ENCODE measurements around the gene CNNM4. TPM values are rescaled to one million over a fixed set of nuclear protein-coding genes. Genes with fewer than 3 reads are reported as not detected.

CNNM4 gene
- polyA plus RNA-seq, 1 experiment: 4.7 TPM

DNA sequence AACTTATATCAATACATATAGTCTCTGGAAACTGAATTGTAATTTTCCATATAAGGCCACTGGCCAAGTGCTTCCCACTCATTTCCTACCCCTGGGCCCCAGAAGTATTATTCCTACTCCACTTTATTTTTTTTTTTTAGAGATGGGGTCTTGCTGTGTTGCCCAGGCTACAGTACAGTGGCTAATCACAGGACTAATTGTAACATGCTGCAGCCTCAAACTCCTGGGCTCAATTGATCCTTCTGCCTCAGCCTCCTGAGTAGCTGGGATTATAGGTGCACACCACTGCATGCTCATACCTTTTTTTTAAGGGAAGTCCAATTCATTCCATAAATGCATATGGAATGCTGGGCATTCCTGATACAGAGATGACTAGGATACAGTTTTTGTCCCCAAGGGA lies 6.4 kb upstream of the CNNM4 start:
- no peak for DNase-seq (ENCODE audit: low read depth, low spot score)
- H3K27ac ChIP-seq (ENCODE audit: low read depth, low read length): no peak overlapping the region
- no peaks in the 10 kb centered on the region for H3K9me3 ChIP-seq (ENCODE audit: control insufficient read depth, insufficient read depth, low read length)
- H3K4me3 ChIP-seq (ENCODE audit: low read depth, low read length): no peak overlapping the region
- ChIA-PET POLR2A (interaction anchor here (0.6 kb wide), 1 partner anchor 117 kb away, joined by 4 read pairs; no protein-coding TSS in a partner anchor), CTCF (no interaction called here)
- no peak for TF ChIP-seq CTCF (IDR thresholded peaks at IDR 0.05; ENCODE audit: low read depth, low read length)
- H3K27me3 ChIP-seq (ENCODE audit: control insufficient read depth, insufficient read depth, low read length): peaks cover 4% of the 10 kb centered on the region

DNA sequence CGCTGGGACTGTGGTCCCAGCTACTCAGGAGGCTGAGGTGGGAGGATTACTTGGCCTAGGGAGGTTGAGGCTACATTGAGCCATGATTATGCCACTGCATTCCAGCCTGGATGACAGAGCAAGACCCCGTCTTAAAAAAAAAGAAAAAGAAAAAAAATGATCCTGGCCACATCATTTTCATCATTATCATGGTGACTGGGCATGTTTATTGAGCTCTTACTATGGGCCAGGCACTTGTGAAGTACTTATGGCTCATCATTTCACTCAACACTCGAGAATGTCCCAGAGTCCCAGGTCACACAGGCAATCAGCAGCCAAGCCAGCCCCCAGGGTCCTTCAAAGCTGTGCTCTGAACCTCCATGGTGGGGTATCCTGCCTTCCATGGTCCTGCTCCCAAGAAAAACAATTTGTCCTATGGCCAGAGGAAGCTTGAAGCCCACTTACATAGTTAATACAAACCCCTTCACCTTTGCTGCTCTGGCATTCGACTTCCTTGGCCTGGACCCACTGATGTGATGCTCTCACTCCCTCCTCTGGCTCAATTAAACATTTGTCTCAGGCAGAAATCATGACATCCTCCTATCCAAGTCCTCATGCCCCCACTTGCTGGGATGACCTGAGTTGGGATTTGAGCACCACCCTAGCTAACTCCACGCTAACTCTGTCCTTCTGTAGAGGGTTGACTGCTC lies 3.8 kb upstream of the CNNM4 start:
- peaks cover 2% of the 10 kb centered on the region for H3K27me3 ChIP-seq (ENCODE audit: control insufficient read depth, insufficient read depth, low read length)
- ChIA-PET CTCF (interaction anchor here (1.0 to 1.2 kb wide), 2 partner anchors 44 to 220 kb away, joined by 3 read pairs; partner anchors contain the start of gene ARID5A), POLR2A (no interaction called here)
- peaks cover 5% of the 10 kb centered on the region; the same call in 1 of the 2 replicates for H3K9me3 ChIP-seq (ENCODE audit: control insufficient read depth, insufficient read depth, low read length)
- TF ChIP-seq CTCF (IDR thresholded peaks at IDR 0.05; ENCODE audit: low read depth, low read length): no peak
- no peak overlapping the region for H3K4me3 ChIP-seq (ENCODE audit: low read depth, low read length)
- H3K27ac ChIP-seq (ENCODE audit: low read depth, low read length): no peak overlapping the region
- no peak for DNase-seq (ENCODE audit: low read depth, low spot score)

DNA sequence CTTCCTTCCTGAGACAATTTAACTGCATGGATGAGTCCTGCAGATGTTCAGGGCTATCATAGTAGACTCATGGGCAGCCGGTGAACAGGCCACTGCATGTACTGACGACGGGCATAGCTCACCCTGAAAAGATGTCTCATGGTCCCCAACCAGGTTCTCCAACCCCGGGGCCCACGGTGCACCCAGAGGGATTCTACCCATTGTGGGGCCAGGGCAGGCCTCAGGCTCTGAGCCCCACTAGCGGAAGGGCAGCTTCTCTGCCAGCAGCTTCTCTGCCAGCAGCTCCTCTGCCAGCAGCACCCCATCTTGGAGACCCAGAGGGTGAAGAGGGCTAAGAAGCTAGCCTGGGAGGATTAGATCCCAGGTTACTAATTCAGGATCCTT lies 3.2 kb upstream of the CNNM4 start:
- H3K27me3 ChIP-seq (ENCODE audit: control insufficient read depth, insufficient read depth, low read length): peaks cover 2% of the 10 kb centered on the region
- no peak overlapping the region for H3K4me3 ChIP-seq (ENCODE audit: low read depth, low read length)
- H3K9me3 ChIP-seq (ENCODE audit: control insufficient read depth, insufficient read depth, low read length): peaks cover 5% of the 10 kb centered on the region; the same call in 1 of the 2 replicates
- no peak for DNase-seq (ENCODE audit: low read depth, low spot score)
- CTCF ChIA-PET: interaction anchor here (0.7 to 1.2 kb wide), 3 partner anchors 12 to 220 kb away, joined by 3 read pairs; partner anchors contain the start of gene ARID5A
- POLR2A ChIA-PET: no interaction called here
- no peak for TF ChIP-seq CTCF (IDR thresholded peaks at IDR 0.05; ENCODE audit: low read depth, low read length)
- H3K27ac ChIP-seq (ENCODE audit: low read depth, low read length): no peak overlapping the region

GRCh38 chr2:96758987-96759386 lies 1.7 kb upstream of the CNNM4 start:
- Histone ChIP-seq H3K27ac (ENCODE audit: low read depth, low read length) (no peak overlapping the region), H3K4me3 (ENCODE audit: low read depth, low read length) (no peak overlapping the region), H3K27me3 (ENCODE audit: control insufficient read depth, insufficient read depth, low read length) (no peaks in the 10 kb centered on the region), H3K9me3 (ENCODE audit: control insufficient read depth, insufficient read depth, low read length) (peaks cover 5% of the 10 kb centered on the region; the same call in 1 of the 2 replicates)
- POLR2A ChIA-PET: interaction anchor here (0.6 kb wide), 1 partner anchor 347 kb away, joined by 12 read pairs; no protein-coding TSS in a partner anchor
- TF ChIP-seq CTCF (IDR thresholded peaks at IDR 0.05; ENCODE audit: low read depth, low read length): no peak
- DNase-seq (ENCODE audit: low read depth, low spot score): no peak
- CTCF ChIA-PET: no interaction called here

GRCh38 chr2:96759548-96759947 lies 1.2 kb upstream of the CNNM4 start:
- H3K4me3 ChIP-seq (ENCODE audit: low read depth, low read length): no peak overlapping the region
- no peak for DNase-seq (ENCODE audit: low read depth, low spot score)
- no peak for TF ChIP-seq CTCF (IDR thresholded peaks at IDR 0.05; ENCODE audit: low read depth, low read length)
- H3K9me3 ChIP-seq (ENCODE audit: control insufficient read depth, insufficient read depth, low read length): peaks cover 5% of the 10 kb centered on the region; the same call in 1 of the 2 replicates
- H3K27ac ChIP-seq (ENCODE audit: low read depth, low read length): no peak overlapping the region
- no peaks in the 10 kb centered on the region for H3K27me3 ChIP-seq (ENCODE audit: control insufficient read depth, insufficient read depth, low read length)
- ChIA-PET CTCF (no interaction called here), POLR2A (interaction anchor here (0.6 kb wide), 1 partner anchor 348 kb away, joined by 12 read pairs; no protein-coding TSS in a partner anchor)
